Choroid plexus epithelial cell (primary cell): ENCODE data around the gene ITPR3.

Source experiments
- DNase-seq: peaks from one replicate; pipeline ENCODE4 v3.0.0-alpha.2; 2010; ENCODE audit warnings: low read depth
- H3K4me3 ChIP-seq: 2 replicates; pipeline ENCODE4 v1.5.1; 2011; ENCODE audit warnings: low read depth, mild to moderate bottlenecking, control low read depth, low read length, moderate library complexity
- TF ChIP-seq, protein P1 (sequence below): conservative IDR thresholded peaks from 2 replicates; pipeline ENCODE4 v1.5.1; 2011; ENCODE audit warnings: low read depth, mild to moderate bottlenecking, control low read depth, inconsistent platforms, low read length, moderate library complexity

ITPR3 gene

DNA sequence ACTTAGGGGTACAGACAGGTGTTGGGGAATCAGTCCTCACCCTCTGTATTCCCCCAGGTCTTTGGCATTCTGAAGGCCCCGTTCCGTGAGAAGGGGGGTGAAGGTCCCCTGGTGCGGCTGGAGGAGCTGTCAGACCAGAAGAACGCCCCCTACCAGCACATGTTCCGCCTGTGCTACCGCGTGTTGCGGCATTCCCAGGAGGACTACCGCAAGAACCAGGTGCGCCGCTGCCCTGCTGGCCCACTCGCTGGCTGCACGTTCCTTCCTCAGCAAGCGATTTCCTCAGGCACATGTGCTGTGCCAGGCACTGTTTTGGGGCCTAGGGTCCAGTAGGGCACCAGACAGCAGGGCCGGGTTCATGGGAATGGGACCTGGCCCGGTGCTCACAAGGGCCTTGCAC, 46.0 kb downstream of the ITPR3 start:
- TF ChIP-seq, protein P1, sequence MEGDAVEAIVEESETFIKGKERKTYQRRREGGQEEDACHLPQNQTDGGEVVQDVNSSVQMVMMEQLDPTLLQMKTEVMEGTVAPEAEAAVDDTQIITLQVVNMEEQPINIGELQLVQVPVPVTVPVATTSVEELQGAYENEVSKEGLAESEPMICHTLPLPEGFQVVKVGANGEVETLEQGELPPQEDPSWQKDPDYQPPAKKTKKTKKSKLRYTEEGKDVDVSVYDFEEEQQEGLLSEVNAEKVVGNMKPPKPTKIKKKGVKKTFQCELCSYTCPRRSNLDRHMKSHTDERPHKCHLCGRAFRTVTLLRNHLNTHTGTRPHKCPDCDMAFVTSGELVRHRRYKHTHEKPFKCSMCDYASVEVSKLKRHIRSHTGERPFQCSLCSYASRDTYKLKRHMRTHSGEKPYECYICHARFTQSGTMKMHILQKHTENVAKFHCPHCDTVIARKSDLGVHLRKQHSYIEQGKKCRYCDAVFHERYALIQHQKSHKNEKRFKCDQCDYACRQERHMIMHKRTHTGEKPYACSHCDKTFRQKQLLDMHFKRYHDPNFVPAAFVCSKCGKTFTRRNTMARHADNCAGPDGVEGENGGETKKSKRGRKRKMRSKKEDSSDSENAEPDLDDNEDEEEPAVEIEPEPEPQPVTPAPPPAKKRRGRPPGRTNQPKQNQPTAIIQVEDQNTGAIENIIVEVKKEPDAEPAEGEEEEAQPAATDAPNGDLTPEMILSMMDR = no peak
- H3K4me3 ChIP-seq = no peak overlapping the region
- no peak for DNase-seq

DNA sequence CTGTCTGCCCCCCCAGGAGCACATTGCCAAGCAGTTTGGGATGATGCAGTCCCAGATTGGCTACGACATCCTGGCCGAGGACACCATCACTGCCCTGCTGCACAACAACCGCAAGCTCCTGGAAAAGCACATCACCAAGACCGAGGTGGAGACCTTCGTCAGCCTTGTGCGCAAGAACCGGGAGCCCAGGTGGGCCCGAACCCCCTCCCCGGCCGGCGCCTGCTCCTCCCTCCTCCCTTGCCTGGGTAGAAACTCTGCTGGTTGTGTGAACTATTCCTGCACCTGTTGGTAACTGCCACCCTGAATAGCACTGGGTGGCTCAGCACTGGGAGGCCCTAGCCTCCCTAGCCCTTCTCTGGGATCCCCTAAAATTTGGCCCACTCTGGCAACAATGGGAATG, 46.7 kb downstream of the ITPR3 start:
- TF ChIP-seq, protein P1 = no peak
- no peak overlapping the region for H3K4me3 ChIP-seq
- DNase-seq = no peak

DNA sequence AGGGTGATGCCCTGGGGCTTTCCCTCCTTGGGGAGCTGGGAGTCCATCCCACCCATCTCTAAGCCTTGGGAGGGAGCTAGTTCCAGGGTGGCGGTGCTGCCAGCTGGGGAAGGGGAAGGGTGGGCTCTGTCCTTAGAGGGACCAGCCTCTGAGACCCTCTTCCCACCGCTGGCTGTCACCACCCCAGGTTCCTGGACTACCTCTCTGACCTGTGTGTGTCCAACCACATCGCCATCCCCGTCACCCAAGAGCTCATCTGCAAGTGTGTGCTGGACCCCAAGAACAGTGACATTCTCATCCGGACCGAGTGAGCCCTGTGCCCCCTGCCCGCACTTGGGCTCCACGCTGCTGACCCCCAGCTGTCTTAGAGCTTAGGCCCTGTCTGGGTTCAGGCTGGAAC, 47.2 kb downstream of the ITPR3 start:
- no peak for DNase-seq
- TF ChIP-seq, protein P1 = no peak

DNA sequence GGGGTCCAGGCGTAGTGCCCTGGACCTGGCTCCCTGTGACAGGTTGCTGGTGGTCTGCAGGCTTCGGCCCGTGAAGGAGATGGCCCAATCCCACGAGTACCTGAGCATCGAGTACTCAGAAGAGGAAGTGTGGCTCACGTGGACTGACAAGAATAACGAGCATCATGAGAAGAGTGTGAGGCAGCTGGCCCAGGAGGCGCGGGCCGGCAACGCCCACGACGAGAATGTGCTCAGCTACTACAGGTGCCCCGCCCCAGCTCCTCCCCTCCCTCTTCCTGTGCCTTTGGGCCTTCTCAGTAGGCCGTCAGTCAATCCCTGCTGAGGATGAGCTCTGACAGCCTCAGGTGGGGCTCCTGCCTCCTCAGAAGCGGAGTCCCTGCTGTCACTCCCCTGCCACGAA, 47.8 kb downstream of the ITPR3 start:
- TF ChIP-seq, protein P1 = no peak
- DNase-seq = no peak
- no peak overlapping the region for H3K4me3 ChIP-seq

More for the DNA sequence above, 47.2 kb downstream of the ITPR3 start:
- H3K4me3 ChIP-seq = no peak overlapping the region

DNA sequence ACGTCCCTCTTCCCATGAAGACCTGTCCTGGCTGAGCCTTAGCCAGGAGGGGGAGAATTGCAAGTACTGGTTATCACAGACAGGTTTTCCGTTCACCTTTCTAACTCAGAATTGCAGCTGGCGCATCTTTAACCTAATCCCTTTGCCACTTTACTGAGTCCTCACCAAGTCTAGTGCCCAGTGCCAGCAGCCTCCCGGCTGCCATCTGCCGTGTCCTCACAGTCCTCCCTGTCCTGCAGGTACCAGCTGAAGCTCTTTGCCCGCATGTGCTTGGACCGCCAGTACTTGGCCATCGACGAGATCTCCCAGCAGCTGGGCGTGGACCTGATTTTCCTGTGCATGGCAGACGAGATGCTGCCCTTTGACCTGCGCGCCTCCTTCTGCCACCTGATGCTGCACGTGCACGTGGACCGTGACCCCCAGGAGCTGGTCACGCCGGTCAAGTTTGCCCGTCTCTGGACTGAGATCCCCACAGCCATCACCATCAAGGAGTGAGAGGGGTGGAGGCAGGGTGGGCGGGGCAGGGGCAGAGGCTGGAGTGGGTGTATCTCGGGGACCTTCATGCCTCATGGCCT, 49.1 kb downstream of the ITPR3 start:
- no peak for DNase-seq
- TF ChIP-seq, protein P1 = no peak
- H3K4me3 ChIP-seq = no peak overlapping the region

DNA sequence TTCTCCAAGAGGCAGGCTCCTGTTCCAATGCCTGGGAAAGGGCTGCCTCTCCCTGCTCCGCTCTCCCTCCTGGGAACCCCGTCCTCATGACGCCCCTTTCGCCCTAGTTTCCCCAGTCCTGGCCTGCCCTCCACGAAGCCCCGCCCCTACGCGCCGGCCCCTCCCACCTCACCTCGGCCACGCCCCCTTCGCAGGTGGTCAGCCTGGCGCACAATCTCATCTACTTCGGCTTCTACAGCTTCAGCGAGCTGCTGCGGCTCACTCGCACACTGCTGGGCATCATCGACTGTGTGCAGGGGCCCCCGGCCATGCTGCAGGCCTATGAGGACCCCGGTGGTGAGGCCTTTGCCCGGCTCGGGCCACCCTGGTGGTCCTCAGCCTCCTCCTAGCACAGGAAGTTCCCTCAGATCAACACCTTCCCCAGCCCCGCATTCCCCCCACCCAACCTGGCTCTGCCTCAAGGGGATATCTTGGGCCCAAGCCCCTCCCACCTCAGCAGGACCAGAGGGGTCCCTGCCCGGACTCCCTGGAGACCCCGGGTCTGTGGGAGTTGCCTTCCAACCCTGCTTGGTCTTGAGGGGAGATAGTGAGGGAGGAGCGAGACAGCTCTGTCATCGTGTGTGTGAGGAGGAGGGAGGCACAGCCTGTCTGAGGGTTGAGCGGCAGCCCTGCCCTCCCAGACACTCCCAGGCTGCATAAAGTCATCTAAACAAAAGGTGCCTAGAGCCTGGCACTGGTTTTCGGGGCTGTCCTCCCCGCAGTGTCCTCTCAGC, 50.0 kb downstream of the ITPR3 start:
- TF ChIP-seq, protein P1 = no peak
- H3K4me3 ChIP-seq = no peak overlapping the region
- no peak for DNase-seq

DNA sequence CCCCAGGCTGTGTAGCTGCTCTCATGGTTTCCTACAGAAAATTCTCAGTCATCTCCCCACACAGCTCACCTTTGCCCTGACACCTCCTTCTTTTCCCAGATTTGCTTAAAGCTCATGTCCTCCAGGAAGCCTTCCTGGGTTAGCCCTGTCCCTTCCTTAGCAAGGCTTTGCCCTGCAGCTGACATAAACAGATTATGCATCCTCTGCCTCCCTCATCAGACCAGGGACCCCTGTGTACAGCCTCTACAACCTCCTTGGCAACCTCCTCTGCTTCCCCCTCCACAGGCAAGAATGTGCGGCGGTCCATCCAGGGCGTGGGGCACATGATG, 50.6 kb downstream of the ITPR3 start:
- no peak overlapping the region for H3K4me3 ChIP-seq
- no peak for DNase-seq
- TF ChIP-seq, protein P1 = no peak
